ENCODE measurements around the gene GTF2F2.

GTF2F2 gene

DNA sequence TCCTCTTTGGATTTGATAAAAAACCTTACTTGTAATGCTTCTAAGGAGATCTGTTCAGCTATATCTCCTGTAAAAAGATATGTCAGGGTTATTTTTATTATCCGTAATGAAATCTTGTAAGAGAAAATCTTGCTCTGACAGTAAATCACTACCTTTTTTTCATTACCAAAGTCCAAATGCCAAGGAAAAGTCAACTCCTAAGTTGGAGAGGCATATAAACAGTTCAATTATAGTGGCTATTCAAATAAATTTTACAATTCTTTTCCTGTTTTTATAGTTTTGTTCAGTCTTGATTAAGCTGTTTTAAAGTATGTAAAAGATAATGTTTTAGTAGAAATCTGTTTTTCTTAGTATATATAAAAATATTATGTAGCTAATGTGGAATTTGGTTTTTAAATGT, 71.6 kb downstream of the GTF2F2 start:
- no peak overlapping the region for H3K4me3 ChIP-seq (ENCODE audit: low read depth, low read length)
- TF ChIP-seq, protein P1, sequence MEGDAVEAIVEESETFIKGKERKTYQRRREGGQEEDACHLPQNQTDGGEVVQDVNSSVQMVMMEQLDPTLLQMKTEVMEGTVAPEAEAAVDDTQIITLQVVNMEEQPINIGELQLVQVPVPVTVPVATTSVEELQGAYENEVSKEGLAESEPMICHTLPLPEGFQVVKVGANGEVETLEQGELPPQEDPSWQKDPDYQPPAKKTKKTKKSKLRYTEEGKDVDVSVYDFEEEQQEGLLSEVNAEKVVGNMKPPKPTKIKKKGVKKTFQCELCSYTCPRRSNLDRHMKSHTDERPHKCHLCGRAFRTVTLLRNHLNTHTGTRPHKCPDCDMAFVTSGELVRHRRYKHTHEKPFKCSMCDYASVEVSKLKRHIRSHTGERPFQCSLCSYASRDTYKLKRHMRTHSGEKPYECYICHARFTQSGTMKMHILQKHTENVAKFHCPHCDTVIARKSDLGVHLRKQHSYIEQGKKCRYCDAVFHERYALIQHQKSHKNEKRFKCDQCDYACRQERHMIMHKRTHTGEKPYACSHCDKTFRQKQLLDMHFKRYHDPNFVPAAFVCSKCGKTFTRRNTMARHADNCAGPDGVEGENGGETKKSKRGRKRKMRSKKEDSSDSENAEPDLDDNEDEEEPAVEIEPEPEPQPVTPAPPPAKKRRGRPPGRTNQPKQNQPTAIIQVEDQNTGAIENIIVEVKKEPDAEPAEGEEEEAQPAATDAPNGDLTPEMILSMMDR (IDR thresholded peaks at IDR 0.05; ENCODE audit: borderline replicate concordance, insufficient read depth, low read depth, low read length) = no peak

DNA sequence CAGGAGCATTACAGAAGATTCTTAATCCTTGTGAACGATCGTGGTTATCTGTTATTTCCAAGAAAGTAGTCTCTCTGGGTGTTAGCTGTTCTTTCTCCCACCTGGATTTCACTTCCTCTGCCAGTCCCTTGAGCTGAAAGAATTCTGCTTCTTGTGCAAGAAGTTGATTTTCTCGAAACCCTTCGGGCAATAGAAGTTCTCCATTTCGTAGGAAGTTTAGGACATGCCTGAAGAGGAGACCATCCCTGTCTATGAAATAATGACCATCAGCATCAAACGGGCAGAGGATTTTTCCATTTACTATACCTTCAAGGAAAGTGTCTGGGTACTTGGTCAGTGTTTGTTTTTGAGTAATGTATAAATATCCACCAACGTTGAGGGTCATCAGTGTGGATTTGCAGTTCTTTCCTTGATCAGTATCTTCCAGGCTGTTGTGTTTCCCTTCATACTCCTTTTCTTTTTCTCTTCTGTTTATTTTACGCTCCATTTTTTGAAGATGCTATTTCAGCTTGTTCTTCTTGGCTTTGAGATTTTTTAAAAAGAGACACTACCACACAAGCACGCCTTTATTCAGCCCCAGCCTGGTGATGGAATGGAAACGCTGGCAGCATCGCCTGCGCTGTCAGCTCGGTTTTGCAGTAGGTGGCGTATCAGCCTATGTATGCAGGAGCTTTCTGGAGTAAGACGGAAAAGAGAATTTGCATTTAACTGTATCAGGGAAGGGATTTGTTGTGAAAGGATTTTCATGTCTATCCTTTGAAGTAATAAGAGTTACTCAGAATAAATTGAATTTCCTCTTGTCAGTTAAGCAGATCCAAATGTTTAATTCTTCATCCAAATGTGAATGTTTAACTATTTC, 74.0 kb downstream of the GTF2F2 start:
- TF ChIP-seq, protein P1 (IDR thresholded peaks at IDR 0.05; ENCODE audit: borderline replicate concordance, insufficient read depth, low read depth, low read length) = no peak
- no peak overlapping the region for H3K4me3 ChIP-seq (ENCODE audit: low read depth, low read length)

DNA sequence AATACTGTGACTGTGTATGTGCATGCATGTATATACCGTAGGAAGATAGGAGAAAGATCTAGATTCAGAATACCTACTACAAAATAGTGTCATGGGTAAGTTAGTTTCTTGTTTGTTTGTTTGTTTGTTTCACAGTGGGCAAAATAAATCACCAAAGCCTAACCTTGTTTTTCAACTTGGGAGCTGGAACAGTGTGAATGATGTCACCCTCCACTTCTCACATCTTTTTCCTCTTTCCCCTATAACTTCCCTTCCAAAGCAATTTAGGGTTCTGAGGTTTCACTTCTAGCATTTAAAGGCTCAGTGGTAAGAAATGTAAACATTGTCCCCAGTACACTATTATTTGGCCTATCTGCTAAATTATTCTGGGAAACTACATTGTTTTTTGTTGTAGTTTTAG, 75.1 kb downstream of the GTF2F2 start:
- no peak overlapping the region for H3K4me3 ChIP-seq (ENCODE audit: low read depth, low read length)
- TF ChIP-seq, protein P1 (IDR thresholded peaks at IDR 0.05; ENCODE audit: borderline replicate concordance, insufficient read depth, low read depth, low read length) = no peak

DNA sequence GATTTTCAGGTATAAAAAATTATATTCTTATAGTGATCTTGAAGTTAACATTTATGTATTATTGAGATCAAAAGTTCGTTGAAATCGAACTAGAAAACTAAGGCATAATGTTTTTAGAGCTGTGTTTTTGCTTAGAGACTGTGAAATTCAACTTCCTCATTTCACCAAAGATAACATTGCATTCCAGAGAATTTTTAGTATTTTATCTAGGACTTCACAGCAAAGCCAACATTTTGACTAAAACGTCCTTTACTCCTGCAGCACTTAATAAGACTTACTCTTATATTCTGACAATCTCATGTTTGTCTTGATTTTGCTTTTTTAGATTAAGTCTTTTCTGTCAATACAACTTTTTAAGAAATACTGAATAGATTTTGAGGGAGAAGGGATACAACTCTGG, 75.8 kb downstream of the GTF2F2 start:
- no peak overlapping the region for H3K4me3 ChIP-seq (ENCODE audit: low read depth, low read length)
- TF ChIP-seq, protein P1 (IDR thresholded peaks at IDR 0.05; ENCODE audit: borderline replicate concordance, insufficient read depth, low read depth, low read length) = no peak

DNA sequence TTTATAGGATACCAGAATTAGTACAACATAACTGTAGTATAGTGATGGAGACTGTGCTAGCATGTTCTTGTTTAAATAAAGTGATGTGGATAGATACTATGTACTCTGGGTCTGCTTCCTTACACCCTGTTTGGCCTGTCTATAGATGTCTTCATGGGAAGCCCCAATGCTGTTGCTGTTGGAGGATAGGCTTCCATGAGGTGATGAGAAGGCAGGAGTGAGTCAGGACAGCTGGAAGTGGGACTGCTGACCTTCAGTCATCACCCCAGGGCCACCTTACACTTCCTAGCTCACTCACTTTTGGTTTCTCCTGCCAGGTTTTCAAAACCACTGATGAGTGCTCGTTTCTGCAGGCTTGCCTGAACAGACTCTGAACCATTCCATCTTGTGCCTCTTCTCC, 76.3 kb downstream of the GTF2F2 start:
- no peak overlapping the region for H3K4me3 ChIP-seq (ENCODE audit: low read depth, low read length)
- TF ChIP-seq, protein P1 (IDR thresholded peaks at IDR 0.05; ENCODE audit: borderline replicate concordance, insufficient read depth, low read depth, low read length) = no peak

DNA sequence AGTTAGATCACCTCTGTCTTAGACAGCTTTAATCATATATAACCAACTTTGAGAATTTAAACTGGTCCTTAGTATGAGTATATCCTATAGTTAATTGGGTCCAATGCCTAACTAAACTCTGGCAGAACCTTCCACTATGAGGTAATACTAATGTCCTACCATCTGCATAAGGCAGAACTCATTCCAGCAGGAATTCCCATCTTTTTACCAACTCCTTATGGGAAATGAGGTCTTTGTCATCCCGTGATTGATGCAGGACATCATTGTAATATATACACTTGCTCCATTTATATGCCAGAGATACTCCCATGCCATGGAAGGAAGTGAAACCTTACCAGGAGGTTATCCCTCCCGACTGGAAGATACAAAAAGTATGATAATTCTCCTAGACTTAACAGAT, 77.7 kb downstream of the GTF2F2 start:
- TF ChIP-seq, protein P1 (IDR thresholded peaks at IDR 0.05; ENCODE audit: borderline replicate concordance, insufficient read depth, low read depth, low read length) = no peak
- H3K4me3 ChIP-seq (ENCODE audit: low read depth, low read length) = no peak overlapping the region

DNA sequence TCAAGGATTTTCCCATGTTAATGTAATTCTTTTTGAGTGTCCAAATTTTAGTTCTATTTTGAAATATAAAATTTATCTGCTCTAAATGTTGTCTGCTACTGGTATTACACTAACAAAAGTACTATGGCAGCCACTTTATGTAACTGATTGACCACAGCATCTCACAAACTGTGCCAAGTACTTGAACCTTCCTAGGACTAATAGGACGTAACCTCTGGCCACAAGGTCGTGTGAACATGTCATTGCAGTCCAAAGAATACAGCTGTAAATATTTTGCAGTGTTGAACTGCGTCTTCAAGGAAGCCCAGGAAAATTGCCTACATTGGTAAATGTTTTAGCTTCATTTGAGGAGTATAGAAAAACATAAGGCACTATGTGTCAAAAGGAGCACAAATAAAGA, 78.6 kb downstream of the GTF2F2 start:
- TF ChIP-seq, protein P1 (IDR thresholded peaks at IDR 0.05; ENCODE audit: borderline replicate concordance, insufficient read depth, low read depth, low read length) = no peak
- no peak overlapping the region for H3K4me3 ChIP-seq (ENCODE audit: low read depth, low read length)
